ENCODE results near the gene LRRC14B. TPM values are rescaled to one million over a fixed set of nuclear protein-coding genes. Genes with fewer than 3 reads are reported as not detected.

Gene LRRC14B
- polyA plus RNA-seq, 1 of the 3 experiments (the other 2 are of a cell fraction) = not detected

DNA sequence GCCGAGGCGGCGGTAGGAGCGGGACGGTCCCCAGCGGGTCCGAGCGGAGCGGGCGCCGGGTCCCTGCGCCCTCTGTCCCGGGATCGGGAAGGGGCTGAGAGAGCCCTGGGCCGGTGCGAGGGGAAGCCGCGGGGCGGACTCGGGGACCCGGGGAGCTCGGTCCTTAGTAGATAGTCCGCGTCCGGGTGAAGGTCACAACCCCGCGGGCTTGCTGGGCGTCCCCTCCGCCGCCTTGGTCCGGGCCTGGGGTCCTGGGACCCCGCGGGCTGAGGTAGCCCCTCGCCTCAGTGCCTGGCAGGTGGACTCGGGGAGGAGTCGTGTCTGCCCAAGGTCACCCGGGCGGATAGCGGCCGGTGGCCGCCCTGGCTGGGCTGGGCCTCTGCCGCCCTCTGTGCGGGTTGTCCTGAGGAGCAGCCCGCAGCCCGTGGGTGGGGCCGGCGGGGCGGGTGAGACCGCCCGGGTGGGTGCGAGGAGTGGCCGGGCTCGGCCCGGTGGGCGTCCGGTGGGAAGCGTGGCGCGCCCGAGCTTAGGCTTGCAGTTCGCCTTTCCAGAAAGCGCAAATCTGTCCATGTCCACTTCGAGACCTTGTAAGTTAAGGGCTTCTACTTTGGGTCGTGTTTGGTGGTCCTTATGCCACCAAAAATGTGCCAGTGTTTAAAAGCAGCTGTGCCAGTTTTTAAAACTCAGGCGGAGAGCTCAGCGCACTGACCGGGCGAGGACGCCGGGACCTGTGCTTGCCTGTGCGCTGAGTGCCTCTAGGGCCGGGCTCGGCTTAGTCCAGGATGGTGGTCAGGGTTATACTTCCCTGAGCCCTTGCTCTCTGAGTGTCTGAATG lies 27.4 kb downstream of the LRRC14B start:
- peak overlapping the region; percentile 60 to 91 for H3K4me3 ChIP-seq (ENCODE audit: low read depth in 2 of 2, low read length in 1 of 2)
- H2AFZ ChIP-seq (ENCODE audit: low read depth) = peak overlapping the region; percentile 9; the same call in 1 of the 2 replicates
- H3K27me3 ChIP-seq (ENCODE audit: insufficient read depth) = no peaks in the 10 kb centered on the region
- ChIA-PET CTCF (interaction anchor here (1.0 to 2.6 kb wide), 4 partner anchors 24 to 30 kb away, joined by 3 to 11 read pairs (median 3); no protein-coding TSS in a partner anchor), POLR2A (no interaction called here)
- H3K9me2 ChIP-seq = no peaks in the 10 kb centered on the region
- peaks cover 5% of the 10 kb centered on the region for H3F3A ChIP-seq (replicated peaks; ENCODE audit: insufficient read depth)
- TF ChIP-seq NRF1 (IDR thresholded peaks at IDR 0.05; ENCODE audit: low read depth, low read length) (no peak), FOXM1 (IDR thresholded peaks at IDR 0.05; ENCODE audit: low read depth) (no peak), TCF12 (IDR thresholded peaks at IDR 0.05) (no peak), MXI1 (IDR thresholded peaks at IDR 0.05; ENCODE audit: low read depth, low read length) (no peak; the same call in 1 of the 2 replicates), EP300 (IDR thresholded peaks at IDR 0.05; ENCODE audit: borderline replicate concordance in 1 of 2, low read depth in 1 of 2, low read length in 1 of 2) (no peak), CHD2 (IDR thresholded peaks at IDR 0.05; ENCODE audit: low read length, partially characterized antibody) (no peak), RAD21 (IDR thresholded peaks at IDR 0.05; ENCODE audit: low read length) (no peak), RXRA (IDR thresholded peaks at IDR 0.05; ENCODE audit: borderline replicate concordance, low read depth) (no peak), ELF1 (IDR thresholded peaks at IDR 0.05) (no peak), FOSL2 (IDR thresholded peaks at IDR 0.05; ENCODE audit: borderline replicate concordance, low read depth) (no peak), EZH2phosphoT487 (IDR thresholded peaks at IDR 0.05; ENCODE audit: borderline replicate concordance, low read depth) (no peak)
- TF ChIP-seq, protein P1, sequence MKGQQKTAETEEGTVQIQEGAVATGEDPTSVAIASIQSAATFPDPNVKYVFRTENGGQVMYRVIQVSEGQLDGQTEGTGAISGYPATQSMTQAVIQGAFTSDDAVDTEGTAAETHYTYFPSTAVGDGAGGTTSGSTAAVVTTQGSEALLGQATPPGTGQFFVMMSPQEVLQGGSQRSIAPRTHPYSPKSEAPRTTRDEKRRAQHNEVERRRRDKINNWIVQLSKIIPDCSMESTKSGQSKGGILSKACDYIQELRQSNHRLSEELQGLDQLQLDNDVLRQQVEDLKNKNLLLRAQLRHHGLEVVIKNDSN (IDR thresholded peaks at IDR 0.05; ENCODE audit: borderline replicate concordance, low read depth) = no peak
- TF ChIP-seq, protein P2, sequence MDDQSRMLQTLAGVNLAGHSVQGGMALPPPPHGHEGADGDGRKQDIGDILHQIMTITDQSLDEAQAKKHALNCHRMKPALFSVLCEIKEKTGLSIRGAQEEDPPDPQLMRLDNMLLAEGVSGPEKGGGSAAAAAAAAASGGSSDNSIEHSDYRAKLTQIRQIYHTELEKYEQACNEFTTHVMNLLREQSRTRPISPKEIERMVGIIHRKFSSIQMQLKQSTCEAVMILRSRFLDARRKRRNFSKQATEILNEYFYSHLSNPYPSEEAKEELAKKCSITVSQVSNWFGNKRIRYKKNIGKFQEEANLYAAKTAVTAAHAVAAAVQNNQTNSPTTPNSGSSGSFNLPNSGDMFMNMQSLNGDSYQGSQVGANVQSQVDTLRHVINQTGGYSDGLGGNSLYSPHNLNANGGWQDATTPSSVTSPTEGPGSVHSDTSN (IDR thresholded peaks at IDR 0.05) = no peak
- TF ChIP-seq, protein P3, sequence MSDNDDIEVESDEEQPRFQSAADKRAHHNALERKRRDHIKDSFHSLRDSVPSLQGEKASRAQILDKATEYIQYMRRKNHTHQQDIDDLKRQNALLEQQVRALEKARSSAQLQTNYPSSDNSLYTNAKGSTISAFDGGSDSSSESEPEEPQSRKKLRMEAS (IDR thresholded peaks at IDR 0.05; ENCODE audit: low read depth) = no peak
- TF ChIP-seq, protein P4, sequence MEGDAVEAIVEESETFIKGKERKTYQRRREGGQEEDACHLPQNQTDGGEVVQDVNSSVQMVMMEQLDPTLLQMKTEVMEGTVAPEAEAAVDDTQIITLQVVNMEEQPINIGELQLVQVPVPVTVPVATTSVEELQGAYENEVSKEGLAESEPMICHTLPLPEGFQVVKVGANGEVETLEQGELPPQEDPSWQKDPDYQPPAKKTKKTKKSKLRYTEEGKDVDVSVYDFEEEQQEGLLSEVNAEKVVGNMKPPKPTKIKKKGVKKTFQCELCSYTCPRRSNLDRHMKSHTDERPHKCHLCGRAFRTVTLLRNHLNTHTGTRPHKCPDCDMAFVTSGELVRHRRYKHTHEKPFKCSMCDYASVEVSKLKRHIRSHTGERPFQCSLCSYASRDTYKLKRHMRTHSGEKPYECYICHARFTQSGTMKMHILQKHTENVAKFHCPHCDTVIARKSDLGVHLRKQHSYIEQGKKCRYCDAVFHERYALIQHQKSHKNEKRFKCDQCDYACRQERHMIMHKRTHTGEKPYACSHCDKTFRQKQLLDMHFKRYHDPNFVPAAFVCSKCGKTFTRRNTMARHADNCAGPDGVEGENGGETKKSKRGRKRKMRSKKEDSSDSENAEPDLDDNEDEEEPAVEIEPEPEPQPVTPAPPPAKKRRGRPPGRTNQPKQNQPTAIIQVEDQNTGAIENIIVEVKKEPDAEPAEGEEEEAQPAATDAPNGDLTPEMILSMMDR (IDR thresholded peaks at IDR 0.05) = no peak
- TF ChIP-seq, protein P5, sequence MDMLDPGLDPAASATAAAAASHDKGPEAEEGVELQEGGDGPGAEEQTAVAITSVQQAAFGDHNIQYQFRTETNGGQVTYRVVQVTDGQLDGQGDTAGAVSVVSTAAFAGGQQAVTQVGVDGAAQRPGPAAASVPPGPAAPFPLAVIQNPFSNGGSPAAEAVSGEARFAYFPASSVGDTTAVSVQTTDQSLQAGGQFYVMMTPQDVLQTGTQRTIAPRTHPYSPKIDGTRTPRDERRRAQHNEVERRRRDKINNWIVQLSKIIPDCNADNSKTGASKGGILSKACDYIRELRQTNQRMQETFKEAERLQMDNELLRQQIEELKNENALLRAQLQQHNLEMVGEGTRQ (IDR thresholded peaks at IDR 0.05; ENCODE audit: borderline replicate concordance, low read depth, low read length) = no peak
- TF ChIP-seq, protein P6, sequence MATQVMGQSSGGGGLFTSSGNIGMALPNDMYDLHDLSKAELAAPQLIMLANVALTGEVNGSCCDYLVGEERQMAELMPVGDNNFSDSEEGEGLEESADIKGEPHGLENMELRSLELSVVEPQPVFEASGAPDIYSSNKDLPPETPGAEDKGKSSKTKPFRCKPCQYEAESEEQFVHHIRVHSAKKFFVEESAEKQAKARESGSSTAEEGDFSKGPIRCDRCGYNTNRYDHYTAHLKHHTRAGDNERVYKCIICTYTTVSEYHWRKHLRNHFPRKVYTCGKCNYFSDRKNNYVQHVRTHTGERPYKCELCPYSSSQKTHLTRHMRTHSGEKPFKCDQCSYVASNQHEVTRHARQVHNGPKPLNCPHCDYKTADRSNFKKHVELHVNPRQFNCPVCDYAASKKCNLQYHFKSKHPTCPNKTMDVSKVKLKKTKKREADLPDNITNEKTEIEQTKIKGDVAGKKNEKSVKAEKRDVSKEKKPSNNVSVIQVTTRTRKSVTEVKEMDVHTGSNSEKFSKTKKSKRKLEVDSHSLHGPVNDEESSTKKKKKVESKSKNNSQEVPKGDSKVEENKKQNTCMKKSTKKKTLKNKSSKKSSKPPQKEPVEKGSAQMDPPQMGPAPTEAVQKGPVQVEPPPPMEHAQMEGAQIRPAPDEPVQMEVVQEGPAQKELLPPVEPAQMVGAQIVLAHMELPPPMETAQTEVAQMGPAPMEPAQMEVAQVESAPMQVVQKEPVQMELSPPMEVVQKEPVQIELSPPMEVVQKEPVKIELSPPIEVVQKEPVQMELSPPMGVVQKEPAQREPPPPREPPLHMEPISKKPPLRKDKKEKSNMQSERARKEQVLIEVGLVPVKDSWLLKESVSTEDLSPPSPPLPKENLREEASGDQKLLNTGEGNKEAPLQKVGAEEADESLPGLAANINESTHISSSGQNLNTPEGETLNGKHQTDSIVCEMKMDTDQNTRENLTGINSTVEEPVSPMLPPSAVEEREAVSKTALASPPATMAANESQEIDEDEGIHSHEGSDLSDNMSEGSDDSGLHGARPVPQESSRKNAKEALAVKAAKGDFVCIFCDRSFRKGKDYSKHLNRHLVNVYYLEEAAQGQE (IDR thresholded peaks at IDR 0.05; ENCODE audit: low read depth, low read length) = no peak
- peaks cover 5 to 7% of the 10 kb centered on the region in 2 experiments for H3K36me3 ChIP-seq (replicated peaks in 1 of 2; ENCODE audit: control insufficient read depth in 1 of 2, insufficient read depth in 2 of 2, low read length in 1 of 2)
- H3K9me3 ChIP-seq = no peaks in the 10 kb centered on the region
- peaks cover 84% of the 10 kb centered on the region for H3K79me2 ChIP-seq (ENCODE audit: insufficient read depth)
- H3K27ac ChIP-seq (ENCODE audit: low read depth in 2 of 2, low read length in 1 of 2) = peak overlapping the region; percentile 32 to 34; a peak in 2 of 4 replicates
- peak; percentile 54 for DNase-seq
- 2% methylated on average over 28 of the region's 73 CpGs for WGBS (ENCODE audit: low lambda C conversion rate)
- peak overlapping the region; percentile 88 for H3K9ac ChIP-seq
- H4K20me1 ChIP-seq (ENCODE audit: insufficient read depth) = peaks cover 53% of the 10 kb centered on the region
- H3K4me2 ChIP-seq = peak overlapping the region; percentile 84
- peaks cover 6 to 20% of the 10 kb centered on the region in 2 experiments for H3K4me1 ChIP-seq (ENCODE audit: control insufficient read depth in 1 of 2, insufficient read depth in 2 of 2, low read depth in 1 of 2, low read length in 1 of 2)
